ENCODE measurements around the gene REXO1.

Gene REXO1

DNA sequence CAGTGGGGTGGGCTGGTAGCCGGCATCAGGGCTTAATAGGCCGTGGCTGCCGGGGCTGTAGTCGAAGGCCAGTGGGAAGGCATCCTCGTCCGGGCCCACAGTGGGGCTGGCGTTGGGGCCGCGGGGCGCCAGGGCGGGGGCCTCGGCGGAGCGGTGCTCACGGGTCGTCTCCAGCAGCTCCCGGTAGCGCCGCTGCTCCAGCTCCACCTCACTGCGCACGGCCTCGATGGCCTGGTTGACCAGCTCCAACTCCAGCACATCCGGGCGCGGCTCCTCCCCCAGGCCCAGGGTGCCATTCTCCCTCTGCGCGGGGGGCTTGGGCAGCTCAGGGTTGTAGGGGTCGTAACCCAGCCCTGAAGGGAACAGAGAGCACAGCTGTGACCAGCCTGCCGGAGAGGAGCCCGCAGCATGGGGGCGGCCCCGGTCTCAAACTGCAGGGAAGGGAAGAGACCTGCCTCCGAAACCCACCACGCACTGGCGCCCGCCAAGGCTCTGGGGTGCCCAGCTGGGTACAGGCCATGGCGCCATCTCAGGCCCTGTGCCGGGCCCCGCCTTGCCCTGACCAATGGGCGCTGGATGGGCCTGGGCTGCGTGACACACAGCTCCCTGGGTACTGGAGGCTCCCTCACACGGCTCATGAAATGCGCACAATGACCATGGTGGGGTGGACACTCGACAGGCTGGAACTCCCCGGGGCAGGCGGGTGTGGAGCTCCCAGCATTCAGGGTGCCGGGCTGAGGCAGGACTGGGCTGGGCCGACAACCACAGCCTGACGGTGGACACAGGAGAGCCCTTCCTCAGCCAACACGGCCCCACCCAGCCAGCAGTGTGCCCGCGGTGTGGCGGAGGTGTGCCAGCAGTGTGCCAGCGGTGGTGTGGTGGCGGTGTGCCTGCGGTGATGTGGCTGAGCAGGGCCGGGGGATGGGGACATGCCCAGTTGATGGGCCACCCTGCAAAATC is 19.7 kb downstream of the REXO1 start:
- no peak for DNase-seq

GRCh38 chr19:1827566-1828278 is 20.6 kb downstream of the REXO1 start:
- DNase-seq: no peak

DNA sequence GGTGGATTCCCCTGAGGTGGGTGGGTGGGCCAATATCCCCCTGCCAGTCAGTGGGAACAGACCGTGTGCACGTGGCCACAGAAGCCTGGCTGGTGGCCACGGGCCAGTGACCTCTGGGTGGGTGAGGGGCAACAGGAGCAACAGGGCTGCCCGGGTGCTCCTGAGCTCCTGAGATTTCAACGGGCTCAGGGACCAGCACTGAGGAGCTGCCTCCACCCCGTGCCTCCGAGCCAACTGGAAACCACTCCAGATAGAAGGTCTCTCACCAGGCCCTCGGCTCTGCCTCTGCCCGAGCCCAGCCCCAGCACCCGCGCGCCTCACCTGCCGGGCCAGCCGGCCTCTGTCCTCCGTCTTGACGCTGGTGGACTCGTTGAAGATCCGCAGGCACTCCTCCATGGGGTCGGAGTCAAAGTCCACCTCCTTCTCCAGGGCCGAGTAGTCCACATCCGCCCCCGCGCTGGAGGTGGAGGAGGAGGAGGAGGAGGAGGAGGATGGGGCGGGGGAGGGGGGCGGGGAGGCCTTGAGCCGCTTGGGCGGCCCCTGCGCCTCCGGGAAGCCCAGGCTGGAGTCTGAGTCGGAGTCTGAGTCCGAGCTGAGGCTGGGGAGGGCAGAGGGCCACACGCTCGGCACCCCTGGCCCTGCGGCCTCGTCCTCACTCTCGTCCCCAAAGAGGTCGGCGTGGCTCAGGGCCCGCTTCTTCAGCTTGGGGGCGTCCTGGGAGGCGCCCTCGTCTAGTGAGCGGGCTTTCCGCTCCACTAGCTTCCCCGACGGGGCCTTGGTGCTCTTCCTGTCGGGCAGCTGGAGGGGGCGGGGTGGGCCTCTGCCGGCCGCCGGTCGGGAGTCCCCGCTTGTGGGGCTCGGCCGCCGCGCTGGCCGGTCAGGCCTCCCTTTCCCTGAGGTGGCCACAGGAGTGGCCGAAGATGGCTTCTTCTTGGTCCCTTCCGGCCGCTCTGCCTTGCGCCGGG is 21.4 kb downstream of the REXO1 start:
- no peak for DNase-seq

GRCh38 chr19:1825909-1826556 is 22.2 kb downstream of the REXO1 start:
- peak; percentile 11 for DNase-seq

DNA sequence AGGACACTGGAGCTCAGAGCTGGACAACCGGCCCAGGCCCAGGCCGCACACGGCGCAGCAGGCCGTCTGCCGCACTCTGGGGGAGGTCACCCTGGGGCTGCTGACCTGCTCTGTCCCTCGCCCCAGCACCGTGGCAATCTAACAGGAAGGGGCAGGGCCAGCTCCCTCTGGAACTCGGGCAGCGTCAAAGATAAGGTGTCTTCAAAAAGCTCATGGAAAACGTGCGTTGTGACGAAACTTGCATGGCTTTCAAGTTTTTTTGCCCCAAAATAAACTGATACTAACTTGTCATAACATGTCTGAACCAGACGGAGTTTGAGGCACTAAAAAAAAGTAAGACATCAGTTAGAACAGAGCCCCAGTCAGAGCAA is 24.0 kb downstream of the REXO1 start:
- no peak for DNase-seq

DNA sequence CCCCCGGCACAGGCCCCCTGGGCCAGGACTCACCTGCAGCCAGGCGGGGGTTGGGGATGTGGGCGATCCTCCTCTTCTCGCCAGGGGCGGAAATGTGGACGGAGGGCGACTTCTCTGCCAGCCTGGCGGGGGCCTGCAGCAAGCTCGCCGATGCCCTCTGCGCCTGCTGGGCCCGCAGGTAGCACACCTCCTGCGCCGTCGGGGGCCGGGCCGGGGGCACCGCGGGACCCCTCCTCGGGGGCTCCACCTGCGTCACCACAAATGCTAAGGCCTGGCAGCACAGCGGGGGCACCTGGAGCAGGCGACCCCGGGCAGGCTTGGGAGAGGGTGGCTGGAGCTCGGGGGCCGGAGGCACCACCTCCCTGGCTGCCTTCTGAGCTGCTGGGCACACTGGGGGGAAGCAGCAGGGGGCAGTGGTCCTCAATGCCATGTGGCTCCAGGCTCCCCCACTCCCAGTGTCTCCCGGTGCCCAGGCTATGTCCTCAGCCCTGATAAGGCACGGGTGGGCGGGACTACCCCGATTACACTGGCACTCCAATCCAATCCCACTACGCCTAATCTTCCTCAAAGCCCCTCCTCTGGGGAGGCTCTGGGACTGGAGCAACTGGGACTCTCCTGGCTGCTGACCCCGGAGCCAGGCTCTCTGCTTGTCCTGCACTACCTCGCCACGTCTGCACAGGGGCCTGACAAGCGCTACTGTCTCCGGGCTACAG is 24.6 kb downstream of the REXO1 start:
- DNase-seq: no peak

- no peak for DNase-seq
Observed at GRCh38 chr19:1823020-1823419, 25.3 kb downstream of the REXO1 start.

DNA sequence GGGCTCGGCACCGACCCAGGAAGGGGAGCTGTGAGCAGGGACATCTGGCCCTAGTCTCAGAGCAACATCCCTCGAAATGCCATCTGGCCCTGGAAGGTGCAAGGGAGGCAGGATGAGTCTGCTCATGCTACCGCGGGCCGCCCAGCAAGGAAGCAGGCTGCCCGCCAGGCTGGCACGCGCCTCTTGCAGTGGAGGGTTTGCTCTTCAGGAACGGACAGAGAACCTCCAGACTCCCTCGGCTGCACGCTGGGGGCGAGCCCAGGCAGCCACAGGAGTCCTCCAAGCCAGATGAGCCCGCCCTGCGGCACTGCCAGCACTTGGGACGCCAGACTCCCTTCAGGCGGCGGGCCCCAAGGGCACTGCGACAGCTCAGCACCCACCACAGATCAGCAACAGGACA is 26.1 kb downstream of the REXO1 start:
- DNase-seq: peak; percentile 69

DNA sequence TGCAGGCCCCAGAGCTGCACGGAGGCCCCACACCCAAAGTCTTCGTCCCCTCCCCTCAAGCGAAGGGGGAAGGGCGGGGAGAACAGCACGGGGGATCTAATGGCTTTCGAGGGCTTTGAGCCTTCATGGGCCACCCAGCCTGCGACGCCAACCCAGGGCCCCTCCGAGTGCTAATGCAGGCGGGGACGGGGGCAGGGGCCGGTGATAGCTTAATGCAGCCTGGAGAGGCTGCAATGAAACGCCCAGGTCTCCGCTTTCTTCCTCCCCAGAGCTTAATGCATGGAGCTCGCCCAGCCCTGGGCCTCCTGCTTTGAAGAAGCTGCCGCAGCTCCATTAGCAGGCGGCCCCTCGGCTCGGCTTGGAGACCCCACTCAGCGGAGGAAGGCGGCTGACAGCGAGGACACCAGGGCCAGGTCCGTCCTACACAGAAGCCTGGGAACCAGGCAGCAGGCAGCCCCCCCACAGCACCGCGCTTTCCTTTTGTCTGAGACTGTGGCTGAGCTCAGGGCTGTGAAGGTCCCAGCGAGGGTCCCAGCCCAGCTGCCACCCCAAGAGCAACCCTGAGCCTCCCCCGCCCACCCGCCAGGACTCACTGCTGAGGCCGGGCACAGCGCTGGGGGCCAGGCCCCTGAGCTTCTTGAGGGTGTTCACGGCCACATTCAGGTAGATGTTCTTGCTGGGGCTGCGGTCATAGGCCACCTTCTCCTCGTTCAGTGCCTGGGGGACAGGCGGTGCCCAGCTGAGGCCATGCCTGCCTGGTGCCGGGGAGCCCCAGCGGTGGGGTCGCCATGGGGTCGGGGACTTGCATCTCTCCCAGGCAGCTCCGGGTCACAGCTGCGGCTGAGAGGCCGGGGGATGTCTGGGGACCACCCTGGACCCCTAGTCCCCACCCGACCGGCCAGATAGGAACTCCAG is 28.7 kb downstream of the REXO1 start:
- DNase-seq: no peak

GRCh38 chr19:1818549-1819195 is 29.6 kb downstream of the REXO1 start:
- no peak for DNase-seq

DNA sequence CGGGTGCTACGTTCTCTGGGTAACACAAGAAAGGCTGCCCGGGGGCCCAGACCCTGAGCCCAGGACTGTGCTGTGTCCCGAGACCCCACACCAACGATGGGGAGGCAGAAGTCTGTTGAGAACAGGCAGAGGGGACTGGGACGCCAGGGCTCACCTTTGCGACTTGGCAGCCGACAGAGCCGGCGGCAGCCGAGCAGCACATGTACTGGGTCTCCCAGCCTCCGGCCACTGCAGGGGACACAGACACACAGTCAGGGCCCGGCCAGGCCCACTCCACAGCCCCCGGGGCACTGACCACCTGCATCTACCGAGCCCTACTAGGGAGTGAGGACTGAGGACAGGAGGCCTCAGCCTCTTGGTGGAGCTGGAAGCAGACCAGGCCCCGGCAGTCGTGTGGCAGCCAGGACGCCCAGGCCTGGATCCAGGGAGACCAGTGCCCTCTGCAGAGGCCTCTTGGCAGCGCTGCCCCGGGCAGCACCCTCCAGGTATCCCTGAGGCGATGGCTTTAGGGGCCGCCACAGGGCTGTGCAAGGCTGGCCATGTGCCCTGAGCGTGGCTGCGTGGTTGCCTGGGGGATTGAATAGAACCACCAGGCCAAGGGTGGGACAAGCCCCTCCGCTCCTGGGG is 30.6 kb downstream of the REXO1 start:
- no peak for DNase-seq

DNA sequence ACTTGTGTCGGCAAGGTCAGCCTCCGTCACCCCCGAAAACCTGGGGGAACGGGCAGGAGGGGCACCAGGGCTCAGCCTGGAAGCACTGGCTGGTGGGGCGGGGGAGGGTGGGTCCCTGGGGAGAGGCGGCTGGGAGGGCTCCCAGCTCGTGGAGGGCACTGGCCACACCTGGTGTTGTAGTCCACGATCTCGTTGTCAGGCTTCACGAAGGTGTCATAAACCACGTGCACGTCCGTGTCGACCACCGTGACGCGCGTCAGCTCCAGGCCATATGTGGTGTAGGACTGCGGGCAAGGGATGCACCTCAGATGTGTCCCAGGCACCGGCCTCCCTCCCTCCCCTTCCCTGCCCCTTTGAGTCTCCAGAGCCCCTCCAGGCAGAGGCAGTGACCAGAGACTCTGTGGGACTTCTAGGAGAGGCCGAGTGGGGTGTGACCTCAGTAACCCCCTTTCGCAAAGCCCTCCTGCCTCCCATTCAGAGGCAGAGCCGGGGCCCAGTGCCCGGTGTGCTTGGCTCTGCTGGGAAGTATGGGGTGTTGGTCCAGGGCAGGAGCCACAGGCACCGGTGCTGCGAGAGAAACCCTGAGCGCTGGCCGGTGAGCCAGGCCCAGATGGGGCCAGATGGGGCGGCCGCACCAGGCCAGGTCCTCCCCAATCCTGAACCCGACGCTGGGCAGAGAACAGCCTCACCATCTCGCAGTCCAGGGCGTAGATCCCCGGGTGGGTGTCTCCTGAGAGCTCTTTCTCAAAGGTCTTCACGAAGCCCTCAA is 31.6 kb downstream of the REXO1 start:
- DNase-seq: no peak

DNA sequence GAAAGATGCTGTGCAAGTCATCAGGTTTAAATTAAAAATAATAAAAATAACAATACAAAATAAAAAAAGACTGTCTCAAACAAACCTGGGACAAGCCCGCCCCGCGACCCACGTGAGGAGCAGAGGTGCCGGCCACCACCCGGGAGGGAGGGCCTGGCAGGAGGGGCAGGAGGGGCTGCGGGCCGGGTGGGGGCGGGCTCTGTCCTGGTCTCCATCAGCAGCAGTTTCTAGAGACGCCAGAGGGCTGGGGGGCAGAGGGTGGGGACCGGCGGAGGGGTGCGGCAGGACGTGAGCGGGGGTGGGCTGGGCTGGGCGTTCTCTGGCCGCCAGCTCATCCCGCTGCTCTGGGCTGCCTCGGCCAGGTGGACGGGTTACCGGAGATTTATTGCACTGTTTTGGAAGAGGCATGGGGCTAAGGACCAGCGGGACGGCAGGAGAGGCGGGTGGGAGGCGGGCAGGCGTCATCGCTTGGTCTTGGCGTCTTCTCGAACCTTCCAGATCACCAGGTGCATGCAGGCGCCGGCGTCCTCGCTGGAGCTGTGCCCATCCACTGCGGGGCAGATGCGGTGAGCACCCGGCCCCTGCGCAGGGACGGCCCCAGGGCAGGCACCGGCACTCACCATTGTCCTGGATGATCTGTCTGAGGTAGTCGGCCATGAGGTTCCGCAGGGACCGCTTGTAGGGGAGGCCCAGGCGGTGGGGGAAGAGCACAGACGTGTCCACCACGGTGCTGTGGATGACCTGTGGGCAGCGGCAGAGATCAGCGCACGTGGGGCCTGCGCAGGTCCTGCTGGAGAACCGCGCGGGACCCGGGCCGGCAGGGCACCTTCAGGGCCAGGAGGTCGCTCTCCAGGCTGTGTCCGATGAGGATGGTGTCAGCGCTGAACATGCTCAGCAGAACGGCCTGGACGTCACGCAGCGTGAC is 32.4 kb downstream of the REXO1 start:
- DNase-seq: no peak

DNA sequence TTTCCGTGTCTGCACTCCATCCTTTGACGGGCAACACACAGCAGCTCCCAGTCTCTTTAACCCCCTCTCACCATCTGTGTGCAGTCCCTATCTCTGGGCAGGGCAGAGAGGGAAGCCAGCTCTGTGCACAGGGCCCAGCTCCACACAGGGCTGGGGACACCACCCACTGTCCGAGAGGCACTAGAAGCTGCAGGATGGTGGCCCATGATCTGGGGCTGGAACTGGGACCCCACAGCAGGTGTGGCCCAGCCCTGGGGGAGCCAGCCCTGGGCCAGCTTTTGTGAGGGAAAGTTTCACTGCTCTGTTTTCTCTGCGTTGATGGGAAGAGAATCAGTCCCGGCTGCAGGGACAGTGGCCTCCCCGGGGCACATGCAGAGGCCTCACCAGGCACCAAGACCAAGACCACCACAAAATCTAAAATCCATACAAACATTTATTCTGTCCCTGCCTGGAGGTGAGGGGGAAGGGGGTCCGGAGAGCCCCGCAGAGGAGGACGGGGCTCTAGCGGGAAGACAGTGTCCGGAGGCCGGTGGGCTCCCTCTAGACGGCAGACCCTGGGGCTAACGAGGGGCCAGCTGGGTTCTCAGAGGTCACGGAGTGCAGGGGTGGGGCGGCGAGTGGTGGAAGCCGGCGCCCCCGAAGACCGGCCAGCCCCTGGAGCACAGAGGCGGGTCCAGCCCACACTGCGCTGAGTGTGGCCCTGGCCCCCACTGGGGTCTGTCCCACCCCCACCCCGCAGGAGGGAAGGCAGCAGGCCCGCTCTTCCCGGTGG is 33.3 kb downstream of the REXO1 start:
- no peak for DNase-seq

- no peak for DNase-seq
Observed at GRCh38 chr19:1814391-1814790, 33.9 kb downstream of the REXO1 start.
